ENCODE measurements around the gene PRR15. TPM values are rescaled to one million over a fixed set of nuclear protein-coding genes. Genes with fewer than 3 reads are reported as not detected.

PRR15 gene
- total RNA-seq, 1 experiment from 2014 or later, result 2.9 TPM

- Histone ChIP-seq H3K36me3 (ENCODE audit: control insufficient read depth in 1 of 2, insufficient read depth in 2 of 2, low read length in 2 of 2) (no peaks in the 10 kb centered on the region), H3K79me2 (ENCODE audit: insufficient read depth, low read length) (no peaks in the 10 kb centered on the region), H3K4me1 (ENCODE audit: control insufficient read depth in 1 of 2, insufficient read depth in 2 of 2, low read length in 2 of 2) (no peaks in the 10 kb centered on the region), H2AFZ (ENCODE audit: low read depth, low read length, poor library complexity, severe bottlenecking) (no peak overlapping the region), H3K9me3 (ENCODE audit: control insufficient read depth in 1 of 2, insufficient read depth in 1 of 2, low read depth in 1 of 2, low read length in 2 of 2) (no peaks in the 10 kb centered on the region; a peak in 1 of 4 replicates), H3K27ac (ENCODE audit: low read depth, low read length) (no peak overlapping the region), H4K20me1 (ENCODE audit: insufficient read depth) (no peaks in the 10 kb centered on the region), H3K4me3 (replicated peaks in 1 of 2; ENCODE audit: low read depth in 1 of 2, low read length in 2 of 2) (no peak overlapping the region), H3K4me2 (ENCODE audit: low read length) (no peak overlapping the region), H3K9me2 (ENCODE audit: insufficient read depth) (no peaks in the 10 kb centered on the region), H3K9ac (ENCODE audit: low read length) (no peak overlapping the region), H3K27me3 (ENCODE audit: insufficient read depth, low read length) (no peaks in the 10 kb centered on the region)
- CTCF ChIA-PET, result no interaction called here
- intact Hi-C loops (cut with micrococcal nuclease), result no loop called here
- ATAC-seq, result no peak
- TF ChIP-seq ATF3 (IDR thresholded peaks at IDR 0.05), result no peak
- no peak for TF ChIP-seq CEBPB (IDR thresholded peaks at IDR 0.05; ENCODE audit: low read depth)
- TF ChIP-seq CBX3 (IDR thresholded peaks at IDR 0.05; ENCODE audit: low read depth), result no peak
- TF ChIP-seq MAX (IDR thresholded peaks at IDR 0.05), result no peak
- no peak for TF ChIP-seq RAD21 (IDR thresholded peaks at IDR 0.05; ENCODE audit: low read depth)
- no peak for TF ChIP-seq POLR2A (IDR thresholded peaks at IDR 0.05; ENCODE audit: borderline replicate concordance, extremely low read depth, insufficient read depth, insufficient read length)
- TF ChIP-seq ZFX (IDR thresholded peaks at IDR 0.05), result no peak
- no peak for TF ChIP-seq SRF (IDR thresholded peaks at IDR 0.05; ENCODE audit: low read depth)
- no peak for TF ChIP-seq ZNF274 (IDR thresholded peaks at IDR 0.05; ENCODE audit: low read depth, low read length)
- TF ChIP-seq JUND (IDR thresholded peaks at IDR 0.05), result no peak
- TF ChIP-seq ZBTB33 (IDR thresholded peaks at IDR 0.05; ENCODE audit: extremely low read depth, insufficient replicate concordance, low read length), result no peak
- no peak for TF ChIP-seq EZH2phosphoT487 (IDR thresholded peaks at IDR 0.05; ENCODE audit: borderline replicate concordance)
- TF ChIP-seq YY1 (IDR thresholded peaks at IDR 0.05; ENCODE audit: extremely low read depth, insufficient replicate concordance, low read depth, low read length), result no peak
- no peak for TF ChIP-seq FOSL1 (IDR thresholded peaks at IDR 0.05; ENCODE audit: low read depth)
- TF ChIP-seq SIN3A (IDR thresholded peaks at IDR 0.05; ENCODE audit: low read depth), result no peak
- POLR2A ChIA-PET, result no interaction called here
- BruUV-seq (replicated peaks), result no TSS peak
- DNase-seq (ENCODE audit: low read depth, low spot score), result no peak
- RAD21 ChIA-PET (ENCODE audit: low non-redundant PET in 1 of 2, low total read pairs in 2 of 2, uncharacterized antibody in 2 of 2, unreplicated experiment in 2 of 2), result no interaction called here
These were observed 45.0 kb upstream of the PRR15 start for GRCh38 chr7:29518616-29519015.
